GM18907 (cell line): ENCODE measurements around the gene ANTKMT.

ENCODE experiments used
- ATAC-seq: cut with Tn5 transposase; IDR thresholded peaks from one replicate; pipeline ENCODE4 v1.9.1; 2021; ENCODE audit warnings: mild to moderate bottlenecking, moderate library complexity; ENCODE audit not compliant: unreplicated experiment

The ANTKMT gene

DNA sequence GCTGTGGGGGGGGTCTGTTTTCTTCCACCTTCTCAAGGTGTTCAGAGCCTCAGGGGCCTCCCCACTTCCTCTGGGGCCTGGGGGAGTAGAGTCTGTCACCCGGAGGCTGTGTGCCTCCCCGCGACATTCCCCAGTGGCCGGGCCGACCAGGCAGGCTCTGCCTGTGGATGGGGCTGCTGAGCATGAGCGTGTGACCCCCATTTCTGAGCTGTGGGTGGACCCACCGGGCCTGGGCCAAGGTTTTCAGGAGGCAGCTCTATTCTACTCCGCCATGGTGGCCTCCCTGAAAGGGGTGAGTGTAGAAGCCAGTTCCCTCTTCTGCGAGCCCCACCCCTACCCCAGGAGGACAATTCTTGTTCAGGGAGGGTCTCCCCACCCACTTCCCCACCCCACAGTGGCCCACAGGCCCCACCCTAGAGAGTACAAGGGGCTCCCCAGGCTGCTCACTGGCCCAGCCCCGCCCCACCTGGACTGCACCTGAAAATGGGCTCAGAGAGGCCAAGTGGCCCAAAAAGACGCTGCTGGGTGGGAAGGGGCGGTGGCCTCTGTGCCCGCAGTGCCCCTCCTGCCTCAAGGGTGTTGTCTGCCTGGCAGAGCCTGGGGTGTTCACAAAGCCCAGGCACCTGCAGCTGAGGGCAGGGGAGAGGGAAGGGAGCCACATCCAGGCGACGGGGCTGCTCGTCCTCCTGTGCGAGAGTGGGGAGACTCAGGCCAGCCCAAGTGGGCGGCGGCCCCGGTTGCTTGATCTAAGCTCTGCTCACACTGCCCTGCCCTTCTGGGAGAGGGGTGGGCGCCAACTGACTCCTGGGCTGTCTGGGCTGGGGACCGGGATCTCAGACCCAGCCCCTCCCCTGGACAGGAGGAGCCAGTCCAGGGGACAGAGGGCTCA lies 40.9 kb downstream of the ANTKMT start:
- ATAC-seq: no peak

DNA sequence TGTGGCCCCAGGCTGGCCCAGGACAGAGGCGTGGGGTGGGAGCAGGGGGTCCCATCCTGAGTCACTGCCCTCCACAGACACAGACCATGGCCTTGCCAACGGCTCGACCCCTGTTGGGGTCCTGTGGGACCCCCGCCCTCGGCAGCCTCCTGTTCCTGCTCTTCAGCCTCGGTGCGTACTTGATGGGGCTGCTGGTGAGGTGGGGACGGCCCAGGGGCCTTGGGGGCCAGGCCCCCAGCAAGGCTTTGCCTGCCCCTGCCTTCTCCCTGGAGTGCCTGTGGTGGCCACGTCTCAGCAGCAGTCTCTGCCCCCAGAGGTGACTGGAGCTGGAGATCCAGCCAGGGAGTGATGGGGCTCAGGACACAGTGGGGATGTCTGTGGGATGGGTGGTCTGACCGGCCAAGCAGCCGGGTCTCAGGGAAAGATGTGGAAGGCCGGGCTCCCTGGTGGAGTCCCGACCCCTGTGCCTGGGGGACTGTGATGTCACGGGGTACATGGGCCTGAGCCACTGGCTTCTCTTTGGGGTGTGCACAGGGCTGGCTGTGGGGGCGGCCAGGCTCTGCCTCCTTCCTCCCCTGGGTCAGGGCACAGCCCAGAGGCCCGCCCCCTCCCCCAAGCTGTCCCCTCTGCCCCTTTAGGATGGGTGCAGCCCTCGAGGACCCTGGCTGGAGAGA lies 41.8 kb downstream of the ANTKMT start:
- ATAC-seq: no peak

DNA sequence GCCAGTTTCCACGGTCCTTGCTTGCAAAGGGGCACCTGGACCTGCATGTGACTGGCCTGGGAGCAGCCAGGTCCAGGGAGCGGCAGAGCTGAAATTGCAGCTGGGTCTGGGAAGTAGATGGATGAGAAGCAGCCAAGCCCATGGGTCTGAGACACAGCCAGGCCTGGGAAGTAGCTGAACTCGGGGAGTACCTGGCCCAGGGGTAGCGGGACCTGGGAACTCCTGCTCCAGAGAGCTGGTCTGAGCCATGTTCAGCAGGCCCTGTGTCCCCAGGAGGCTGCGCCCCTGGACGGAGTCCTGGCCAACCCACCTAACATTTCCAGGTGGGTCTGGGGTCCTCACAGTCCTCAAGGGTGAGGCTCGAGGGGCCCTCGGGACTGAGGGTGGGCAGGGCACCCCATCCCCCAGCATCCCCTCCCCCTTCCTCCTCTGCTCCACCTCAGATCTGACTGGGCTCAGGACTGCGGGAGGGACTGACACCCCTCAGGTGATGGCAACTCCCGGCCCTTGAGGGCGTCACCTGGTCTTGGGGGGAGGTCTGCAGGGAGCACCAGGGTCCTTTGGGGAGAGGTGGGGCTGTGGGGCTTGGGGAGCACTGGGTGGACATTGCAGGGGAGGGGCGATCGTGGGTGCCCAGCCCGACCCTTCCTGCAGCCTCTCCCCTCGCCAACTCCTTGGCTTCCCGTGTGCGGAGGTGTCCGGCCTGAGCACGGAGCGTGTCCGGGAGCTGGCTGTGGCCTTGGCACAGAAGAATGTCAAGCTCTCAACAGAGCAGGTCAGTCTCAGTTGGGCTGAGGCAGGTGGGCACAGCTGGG lies 42.6 kb downstream of the ANTKMT start:
- no peak for ATAC-seq

DNA sequence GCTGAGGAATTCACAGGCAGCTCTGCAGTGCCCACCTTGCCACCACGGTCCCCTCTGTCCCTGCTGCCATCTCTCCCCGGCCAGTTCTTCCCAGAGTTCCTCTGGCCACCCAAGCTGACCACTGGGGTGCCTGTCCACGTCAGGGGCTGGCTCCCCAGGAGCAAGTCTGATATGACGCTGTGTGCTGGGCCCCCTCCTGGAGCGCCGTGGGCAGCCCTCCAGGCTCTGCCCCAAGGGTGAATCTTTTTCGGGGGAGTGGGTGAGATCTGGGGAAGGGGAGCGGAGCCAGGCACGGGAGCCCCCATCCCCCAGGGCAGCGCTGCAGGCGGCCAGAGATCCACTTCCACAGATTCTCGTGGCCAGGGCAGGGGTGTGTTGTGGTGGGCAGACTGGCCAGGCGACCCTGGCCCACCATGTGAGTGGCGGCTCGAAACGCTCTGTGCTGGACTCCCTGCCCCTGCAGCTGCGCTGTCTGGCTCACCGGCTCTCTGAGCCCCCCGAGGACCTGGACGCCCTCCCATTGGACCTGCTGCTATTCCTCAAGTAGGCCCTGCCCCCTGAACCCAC lies 43.3 kb downstream of the ANTKMT start:
- no peak for ATAC-seq

DNA sequence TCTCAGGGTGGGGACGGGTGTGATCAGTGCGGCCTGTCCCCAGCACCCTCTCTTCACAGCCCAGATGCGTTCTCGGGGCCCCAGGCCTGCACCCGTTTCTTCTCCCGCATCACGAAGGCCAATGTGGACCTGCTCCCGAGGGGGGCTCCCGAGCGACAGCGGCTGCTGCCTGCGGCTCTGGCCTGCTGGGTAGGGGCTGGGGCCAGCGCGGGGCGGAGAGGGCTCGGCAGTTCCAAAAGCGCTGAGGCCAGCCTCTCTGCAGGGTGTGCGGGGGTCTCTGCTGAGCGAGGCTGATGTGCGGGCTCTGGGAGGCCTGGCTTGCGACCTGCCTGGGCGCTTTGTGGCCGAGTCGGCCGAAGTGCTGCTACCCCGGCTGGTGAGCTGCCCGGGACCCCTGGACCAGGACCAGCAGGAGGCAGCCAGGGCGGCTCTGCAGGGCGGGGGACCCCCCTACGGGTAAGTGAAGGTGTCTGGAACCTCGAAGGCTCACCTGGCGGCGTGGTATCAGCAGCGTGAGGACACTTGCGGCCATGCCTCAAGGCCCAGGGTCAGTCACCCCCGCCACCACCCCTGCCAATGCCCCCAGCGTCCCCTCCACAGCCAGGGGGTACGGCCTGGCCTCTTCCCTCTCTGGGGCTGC lies 44.0 kb downstream of the ANTKMT start:
- no peak for ATAC-seq

DNA sequence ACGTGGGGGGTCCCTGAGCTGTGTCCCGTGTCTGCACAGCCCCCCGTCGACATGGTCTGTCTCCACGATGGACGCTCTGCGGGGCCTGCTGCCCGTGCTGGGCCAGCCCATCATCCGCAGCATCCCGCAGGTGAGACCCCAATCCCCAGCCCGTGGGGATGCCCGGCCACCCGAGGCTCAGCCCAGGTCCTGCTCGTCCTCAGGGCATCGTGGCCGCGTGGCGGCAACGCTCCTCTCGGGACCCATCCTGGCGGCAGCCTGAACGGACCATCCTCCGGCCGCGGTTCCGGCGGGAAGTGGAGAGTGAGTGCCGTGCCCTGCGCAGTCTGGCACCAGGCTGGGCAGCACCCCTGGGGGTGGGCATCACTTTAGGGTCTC lies 44.5 kb downstream of the ANTKMT start:
- ATAC-seq: no peak

DNA sequence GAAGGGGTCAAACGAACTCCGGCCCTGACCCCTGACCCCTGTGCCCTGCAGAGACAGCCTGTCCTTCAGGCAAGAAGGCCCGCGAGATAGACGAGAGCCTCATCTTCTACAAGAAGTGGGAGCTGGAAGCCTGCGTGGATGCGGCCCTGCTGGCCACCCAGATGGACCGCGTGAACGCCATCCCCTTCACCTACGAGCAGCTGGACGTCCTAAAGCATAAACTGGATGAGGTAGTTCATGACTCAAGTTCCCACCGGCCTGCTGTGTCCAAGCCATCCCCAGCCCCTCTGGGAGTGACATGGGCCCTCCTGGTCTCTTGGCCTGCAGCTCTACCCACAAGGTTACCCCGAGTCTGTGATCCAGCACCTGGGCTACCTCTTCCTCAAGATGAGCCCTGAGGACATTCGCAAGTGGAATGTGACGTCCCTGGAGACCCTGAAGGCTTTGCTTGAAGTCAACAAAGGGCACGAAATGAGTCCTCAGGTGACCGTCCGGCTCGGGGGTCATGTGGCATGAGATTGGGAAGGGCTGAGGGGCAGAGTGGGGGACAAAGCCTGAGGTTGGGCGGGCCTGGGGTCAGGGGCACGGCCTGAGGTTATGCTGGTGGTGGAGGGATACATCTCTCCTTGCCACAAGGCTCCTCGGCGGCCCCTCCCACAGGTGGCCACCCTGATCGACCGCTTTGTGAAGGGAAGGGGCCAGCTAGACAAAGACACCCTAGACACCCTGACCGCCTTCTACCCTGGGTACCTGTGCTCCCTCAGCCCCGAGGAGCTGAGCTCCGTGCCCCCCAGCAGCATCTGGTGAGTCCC lies 45.3 kb downstream of the ANTKMT start:
- ATAC-seq: no peak

DNA sequence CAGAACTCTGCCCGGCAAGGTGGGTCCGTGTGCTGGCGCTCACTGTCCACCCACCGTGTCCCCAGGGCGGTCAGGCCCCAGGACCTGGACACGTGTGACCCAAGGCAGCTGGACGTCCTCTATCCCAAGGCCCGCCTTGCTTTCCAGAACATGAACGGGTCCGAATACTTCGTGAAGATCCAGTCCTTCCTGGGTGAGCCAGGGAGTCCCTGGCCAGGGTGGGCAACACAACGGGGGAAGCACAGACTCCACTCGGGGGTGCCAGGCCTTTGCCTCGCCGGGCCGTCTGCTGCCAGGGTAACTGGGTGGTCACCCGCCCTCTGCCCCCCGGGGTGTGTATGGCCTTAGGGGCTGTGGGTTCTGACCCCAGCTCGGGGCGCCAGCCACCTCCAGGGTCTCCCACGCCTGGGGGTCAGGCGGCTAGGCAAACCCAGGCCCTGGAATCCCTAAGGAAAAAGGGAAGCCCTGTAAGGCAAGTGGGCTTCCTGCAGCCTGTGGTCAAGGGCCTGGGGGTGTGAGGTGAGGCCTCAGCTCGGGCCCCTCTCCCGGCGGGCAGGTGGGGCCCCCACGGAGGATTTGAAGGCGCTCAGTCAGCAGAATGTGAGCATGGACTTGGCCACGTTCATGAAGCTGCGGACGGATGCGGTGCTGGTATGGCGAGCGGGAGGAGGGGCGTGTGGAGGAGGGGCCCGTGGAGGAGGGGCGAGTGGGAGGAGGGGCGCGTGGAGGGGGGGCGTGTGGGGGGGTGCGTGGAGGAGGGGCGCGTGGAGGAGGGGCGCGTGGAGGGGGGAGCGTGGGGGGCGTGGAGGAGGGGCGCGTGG lies 46.1 kb downstream of the ANTKMT start:
- ATAC-seq: no peak

DNA sequence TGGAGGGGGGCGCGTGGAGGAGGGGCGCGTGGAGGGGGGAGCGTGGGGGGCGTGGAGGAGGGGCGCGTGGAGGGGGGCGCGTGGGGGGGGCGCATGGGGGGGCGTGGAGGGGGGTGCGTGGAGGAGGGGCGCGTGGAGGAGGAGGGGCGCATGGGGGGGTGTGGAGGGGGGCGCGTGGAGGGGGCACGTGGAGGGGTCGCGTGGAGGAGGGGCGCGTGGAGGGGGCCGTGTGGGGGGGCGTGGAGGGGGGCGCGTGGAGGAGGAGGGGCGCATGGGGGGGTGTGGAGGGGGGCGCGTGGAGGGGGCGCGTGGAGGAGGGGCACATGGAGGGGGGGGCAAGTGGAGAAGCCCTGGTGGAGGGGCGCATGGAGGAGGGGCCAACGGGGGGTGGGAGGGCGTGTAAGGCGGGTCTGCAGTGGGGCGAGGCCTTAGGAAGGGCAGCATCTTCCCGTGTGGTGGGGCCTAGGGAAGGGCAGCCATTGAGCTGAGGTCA lies 46.8 kb downstream of the ANTKMT start:
- ATAC-seq: no peak

DNA sequence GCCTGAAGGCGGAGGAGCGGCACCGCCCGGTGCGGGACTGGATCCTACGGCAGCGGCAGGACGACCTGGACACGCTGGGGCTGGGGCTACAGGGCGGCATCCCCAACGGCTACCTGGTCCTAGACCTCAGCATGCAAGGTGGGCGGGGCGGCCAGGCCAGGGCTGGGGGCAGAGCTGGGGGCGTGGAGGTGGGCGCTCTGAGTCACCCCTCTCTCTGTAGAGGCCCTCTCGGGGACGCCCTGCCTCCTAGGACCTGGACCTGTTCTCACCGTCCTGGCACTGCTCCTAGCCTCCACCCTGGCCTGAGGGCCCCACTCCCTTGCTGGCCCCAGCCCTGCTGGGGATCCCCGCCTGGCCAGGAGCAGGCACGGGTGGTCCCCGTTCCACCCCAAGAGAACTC lies 47.5 kb downstream of the ANTKMT start:
- ATAC-seq: no peak

DNA sequence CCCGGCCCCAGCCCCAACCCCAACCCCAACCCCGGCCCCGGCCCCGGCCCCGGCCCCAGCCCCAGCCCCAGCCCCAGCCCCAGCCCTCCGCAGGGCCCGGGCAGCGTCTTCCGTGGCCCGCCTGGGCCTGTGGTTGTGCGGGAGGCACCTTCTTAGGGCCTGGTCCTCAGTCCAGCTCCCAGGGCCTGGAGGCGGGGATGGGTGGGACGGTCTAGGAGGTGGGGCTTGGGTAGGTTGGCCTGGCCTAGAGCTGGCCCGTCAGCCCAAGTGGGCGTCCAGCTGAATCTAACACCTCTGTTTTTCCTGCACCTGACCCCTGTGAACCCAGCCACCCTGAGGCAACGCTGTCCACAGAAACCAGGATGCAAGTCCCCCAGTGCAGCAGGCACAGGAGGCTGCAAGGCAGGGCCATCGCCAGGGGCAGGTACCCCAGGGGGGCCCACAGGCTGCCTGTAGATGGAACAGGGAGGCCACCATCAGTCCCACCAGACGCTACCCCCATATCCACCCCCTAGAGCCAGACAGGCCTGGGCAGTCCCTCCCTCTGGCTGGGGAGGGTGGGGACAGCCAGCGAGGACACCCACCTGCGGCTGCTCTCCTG lies 48.3 kb downstream of the ANTKMT start:
- no peak for ATAC-seq

DNA sequence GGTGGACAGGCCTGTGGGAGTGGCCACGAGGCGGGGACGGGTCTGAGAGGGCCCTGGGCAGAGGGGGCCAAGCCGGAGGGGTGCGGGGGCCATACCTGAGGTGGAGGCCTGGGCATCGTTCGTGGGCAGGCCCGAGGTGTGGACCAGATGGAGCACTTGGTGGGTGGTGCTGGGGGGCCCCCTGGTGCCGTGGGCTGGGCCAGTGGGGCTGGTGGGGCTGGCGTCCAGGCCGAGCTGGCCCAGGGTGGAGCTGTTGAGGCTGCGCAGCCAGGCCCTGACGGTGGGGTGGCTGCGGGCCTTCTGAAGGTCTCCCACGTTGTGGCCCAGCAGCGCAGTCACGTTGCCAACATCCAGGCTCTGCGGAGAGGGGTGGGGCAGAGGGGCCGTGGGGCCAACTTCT lies 49.0 kb downstream of the ANTKMT start:
- no peak for ATAC-seq

DNA sequence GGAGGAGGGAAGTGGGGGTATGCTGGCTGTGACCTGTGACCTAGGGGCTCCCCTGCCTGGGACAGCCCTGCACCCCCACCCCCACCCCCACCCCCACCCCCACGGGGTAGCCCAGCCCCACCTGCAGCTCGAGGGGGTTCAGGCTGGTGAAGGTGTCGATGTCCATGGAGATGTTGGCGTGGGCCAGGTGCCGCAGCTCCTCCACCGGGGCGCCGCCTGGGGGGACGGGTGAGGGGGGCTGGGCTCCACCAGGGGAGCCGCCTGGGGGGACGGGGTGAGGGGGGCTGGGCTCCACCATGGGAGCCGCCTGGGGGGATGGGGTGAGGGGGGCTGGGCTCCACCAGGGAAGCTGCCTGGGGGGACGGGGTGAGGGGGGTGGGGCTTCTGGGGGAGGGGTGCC lies 49.5 kb downstream of the ANTKMT start:
- ATAC-seq: no peak
